ENCODE data around the gene SLC2A5.
"Not testable (repeated sequence)": the region's sequence is repeated elsewhere in the genome, so short reads cannot be mapped to it uniquely, and the experiment has no call there.

Gene SLC2A5

GRCh38 chr1:9069326-9070100 is at the start of gene SLC2A5:
TSS of gene SLC2A5 (minus strand) at chr1:9069635. CDS start at chr1:9069536, 99 bp downstream.
- in situ Hi-C loops (cut with HindIII; ENCODE audit: low sequenced_read_pairs): no loop called here

GRCh38 chr1:9118186-9118585 is 48.8 kb upstream of the SLC2A5 start:
- in situ Hi-C loops (cut with HindIII; ENCODE audit: low sequenced_read_pairs): loop anchor here (5.0 kb wide), 1 partner anchor 84 kb away; no protein-coding TSS in a partner anchor

- in situ Hi-C loops (cut with HindIII; ENCODE audit: low sequenced_read_pairs): loop anchor here (5.0 kb wide), 1 partner anchor 87 kb away; no protein-coding TSS in a partner anchor
Measured at GRCh38 chr1:9115351-9116205, 46.1 kb upstream of the SLC2A5 start.

- in situ Hi-C loops (cut with HindIII; ENCODE audit: low sequenced_read_pairs): no loop called here
Measured at GRCh38 chr1:9112961-9113880, 43.8 kb upstream of the SLC2A5 start.

GRCh38 chr1:9111957-9112356 is 42.5 kb upstream of the SLC2A5 start:
- in situ Hi-C loops (cut with HindIII; ENCODE audit: low sequenced_read_pairs): no loop called here

- in situ Hi-C loops (cut with HindIII; ENCODE audit: low sequenced_read_pairs): no loop called here
Measured at GRCh38 chr1:9111357-9111691, 41.9 kb upstream of the SLC2A5 start.

GRCh38 chr1:9110669-9111356 is 41.4 kb upstream of the SLC2A5 start:
- in situ Hi-C loops (cut with HindIII; ENCODE audit: low sequenced_read_pairs): no loop called here

- in situ Hi-C loops (cut with HindIII; ENCODE audit: low sequenced_read_pairs): no loop called here
Measured at GRCh38 chr1:9108056-9108665, 38.7 kb upstream of the SLC2A5 start.

GRCh38 chr1:9107136-9107535 is 37.7 kb upstream of the SLC2A5 start:
- in situ Hi-C loops (cut with HindIII; ENCODE audit: low sequenced_read_pairs): no loop called here

- in situ Hi-C loops (cut with HindIII; ENCODE audit: low sequenced_read_pairs): no loop called here
Measured at GRCh38 chr1:9106286-9106685, 36.9 kb upstream of the SLC2A5 start.

- in situ Hi-C loops (cut with HindIII; ENCODE audit: low sequenced_read_pairs): no loop called here
Measured at GRCh38 chr1:9105336-9105867, 36.0 kb upstream of the SLC2A5 start.

- in situ Hi-C loops (cut with HindIII; ENCODE audit: low sequenced_read_pairs): no loop called here
Measured at GRCh38 chr1:9101510-9102146, 32.2 kb upstream of the SLC2A5 start.

- in situ Hi-C loops (cut with HindIII; ENCODE audit: low sequenced_read_pairs): no loop called here
Measured at GRCh38 chr1:9100471-9101043, 31.1 kb upstream of the SLC2A5 start.

- in situ Hi-C loops (cut with HindIII; ENCODE audit: low sequenced_read_pairs): no loop called here
Measured at GRCh38 chr1:9099555-9099954, 30.1 kb upstream of the SLC2A5 start.

GRCh38 chr1:9097947-9098705 is 28.7 kb upstream of the SLC2A5 start:
- in situ Hi-C loops (cut with HindIII; ENCODE audit: low sequenced_read_pairs): no loop called here

GRCh38 chr1:9095818-9096217 is 26.4 kb upstream of the SLC2A5 start:
- in situ Hi-C loops (cut with HindIII; ENCODE audit: low sequenced_read_pairs): no loop called here

GRCh38 chr1:9093996-9094595 is 24.7 kb upstream of the SLC2A5 start:
- in situ Hi-C loops (cut with HindIII; ENCODE audit: low sequenced_read_pairs): not testable (repeated sequence)

- in situ Hi-C loops (cut with HindIII; ENCODE audit: low sequenced_read_pairs): no loop called here
Measured at GRCh38 chr1:9093581-9093980, 24.1 kb upstream of the SLC2A5 start.

All from endothelial cell of hepatic sinusoid (primary cell).